Heart right ventricle (tissue), 16 donors: ENCODE measurements around the gene UBR7. TPM values are rescaled to one million over a fixed set of nuclear protein-coding genes. Genes with fewer than 3 reads are reported as not detected.
"Not testable (repeated sequence)": the region's sequence is repeated elsewhere in the genome, so short reads cannot be mapped to it uniquely, and the experiment has no call there.

ENCODE experiments used
- ATAC-seq, 8 donors: fragments of 200-7000 bp; cut with Tn5 transposase; one replicate each; pipeline ENCODE4 v1.9.1; 2020; ENCODE audit warnings: mild to moderate bottlenecking in 8 of 8, moderate library complexity in 8 of 8, moderate number of reproducible peaks in 1 of 8
- DNase-seq, 2 donors: peaks; one replicate each; pipeline ENCODE4 v3.0.0-alpha.2; 2020
- H3K27ac ChIP-seq, 10 donors: fragments of 200-600 bp; sonication (generic) in 2 of 10; one replicate each; pipeline versions ENCODE4 v1.5.0 to v1.8.0; 2020 to 2022; ENCODE audit warnings: mild to moderate bottlenecking in 3 of 10
- H3K27me3 ChIP-seq, 7 donors: fragments of 200-600 bp; one replicate each; pipeline ENCODE4 v1.8.0; 2021 to 2022; ENCODE audit warnings: mild to moderate bottlenecking in 2 of 7
- H3K36me3 ChIP-seq, 9 donors: fragments of 200-600 bp; sonication (generic) in 1 of 9; one replicate each; pipeline versions ENCODE4 v1.5.0 to v1.8.0; 2020 to 2022; ENCODE audit warnings: mild to moderate bottlenecking in 2 of 9
- H3K4me1 ChIP-seq, 9 donors: fragments of 200-600 bp; sonication (generic) in 1 of 9; one replicate each; pipeline versions ENCODE4 v1.5.0 to v1.8.0; 2020 to 2022; ENCODE audit warnings: mild to moderate bottlenecking in 4 of 9
- H3K4me3 ChIP-seq, 10 donors: fragments of 200-600 bp; sonication (generic) in 2 of 10; one replicate each; pipeline versions ENCODE4 v1.5.0 to v1.8.0; 2020 to 2022; ENCODE audit warnings: mild to moderate bottlenecking in 7 of 10, moderate library complexity in 2 of 10
- H3K9me3 ChIP-seq, 11 donors: fragments of 200-600 bp in 10 of 11; sonication (generic) in 2 of 11; one replicate each; pipeline versions ENCODE4 v1.5.0 to v1.8.0; 2013 to 2022; ENCODE audit warnings: mild to moderate bottlenecking in 2 of 11, control low read depth in 1 of 11, moderate library complexity in 1 of 11
- CTCF ChIP-seq, 9 donors: fragments of 200-600 bp; sonication (generic) in 2 of 9; IDR thresholded peaks; one replicate each; pipeline versions ENCODE4 v1.5.0 to v1.8.0; 2021 to 2022; ENCODE audit warnings: antibody characterized with exemption in 9 of 9, mild to moderate bottlenecking in 5 of 9, moderate library complexity in 1 of 9
- WGBS, 2 donors: extraction: QIAGEN DNeasy Blood & Tissue Kit; methylation state at CpG; one replicate each; pipeline ENCODE4 v1.1.7; 2013; ENCODE audit warnings: inconsistent platforms in 1 of 2; 5-methylcytosine and 5-hydroxymethylcytosine counted together
- intact Hi-C, 10 donors: fragments of 100-400 bp; cut with DNase I; formaldehyde crosslinking; loops; one replicate each; pipeline versions ENCODE4 v1.11.1 to v1.14.2; 2022
- polyA plus RNA-seq, 2 donors: library from polyadenylated mRNA; stranded (reverse); fragments of 200-250 nt; gene quantifications; one replicate each; pipeline ENCODE4 v1.2.3, GENCODE V29; 2013
- total RNA-seq, 10 donors: library from RNA; stranded (reverse); fragmentation: NEBNext Ultra II Directional in 3 of 10; extraction: Animal tissue kit (Norgen Biotek cat#: 25700) in 3 of 10; gene quantifications; one replicate each; pipeline versions ENCODE4 v1.2.1 to v1.2.4, GENCODE V29; 2021 to 2023
- donor health status: Arrhythmogenic right ventricular cardiomyopathy.
- donor health status: ischemic (EF 13 %, LVEDD 7.1; RV severe dilation, severe dysfunction).
- donor health status: healthy with polysubstance abuse.
- donor health status: DM: no; HTN: yes; CAD: no.
- donor health status: DM: no; HTN: no; CAD: no.
- donor health status: ischemic (EF 25% LVEDD 6.9; RV normal size, moderate dysfunction).
- donor health status: ischemic (EF 25% LVEDD 5.7; RV mildly dilated, moderate dysfunction).
- donor health status: healthy.
- donor health status: DM: yes; HTN: yes; CAD: no.
- donor health status: Ischemic cardiomyopathy.
- donor health status: ischemic (EF 35%, LVEDD 5.7; RV mildly dilated, moderate dysfunction).
- donor health status: nonischemic (EF 11% LVEDD 7.7; RV severe dilation, severe dysfunction).
- donor health status: DM: yes; HTN: yes; CAD: no.
- donor health status: PGD.
- donor health status: ischemic (EF 29% LVEDD 5.4; RV normal size, mild dysfunction).
- donor health status: nonischemic (EF 23%, LVEDD 6.1; RV moderate dilation, normal function).

UBR7 gene
- total and polyA plus RNA-seq, 12 donors: 7.8 to 28.3 (median 21.1) TPM

- no peak overlapping the region for H3K27ac ChIP-seq
- no peaks in the 10 kb centered on the region for H3K36me3 ChIP-seq
- H3K4me3 ChIP-seq: no peak overlapping the region
- no peaks in the 10 kb centered on the region for H3K9me3 ChIP-seq
- WGBS, 2 donors: 89 to 95% methylated on average over 4 of the region's 4 CpGs
- DNase-seq (no peak), ATAC-seq (no peak)
- no peaks in the 10 kb centered on the region for H3K4me1 ChIP-seq
- H3K27me3 ChIP-seq: peaks cover 0 to 6% (median 0%) of the 10 kb centered on the region in 7 donors
- intact Hi-C loops: no loop called here
- no peak for TF ChIP-seq CTCF (IDR thresholded peaks at IDR 0.05)
These were observed 35.7 kb upstream of the UBR7 start for GRCh38 chr14:93171376-93171775.

DNA sequence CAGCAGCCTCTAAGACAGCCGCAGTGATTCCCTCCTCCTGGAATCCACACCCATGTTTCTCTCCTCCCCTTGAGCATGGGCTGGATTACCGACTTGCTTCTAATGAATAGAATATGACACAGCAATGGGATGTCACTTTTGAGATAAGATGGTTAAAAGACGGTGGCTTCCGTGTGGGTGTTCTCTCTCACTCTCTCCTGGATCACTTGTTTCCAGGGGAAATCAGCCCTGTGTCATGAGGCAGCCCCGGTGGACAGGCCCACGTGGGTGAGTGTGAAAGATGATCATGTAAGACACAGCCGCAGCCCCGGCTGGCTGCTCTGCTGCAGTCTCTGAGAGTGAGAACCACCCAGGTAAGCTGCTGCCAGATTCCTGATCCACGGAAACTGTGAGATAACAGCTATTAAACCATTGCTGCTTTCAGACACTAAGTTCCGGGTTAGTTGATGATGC, 33.1 kb upstream of the UBR7 start:
- Histone ChIP-seq H3K4me1 (peaks cover 0 to 4% (median 0%) of the 10 kb centered on the region in 9 donors), H3K27ac (no peak overlapping the region), H3K4me3 (no peak overlapping the region), H3K9me3 (no peaks in the 10 kb centered on the region), H3K27me3 (peaks cover 0 to 6% (median 0%) of the 10 kb centered on the region in 7 donors), H3K36me3 (no peaks in the 10 kb centered on the region)
- intact Hi-C loops: no loop called here
- DNase-seq (no peak), ATAC-seq (no peak)
- no peak for TF ChIP-seq CTCF (IDR thresholded peaks at IDR 0.05)
- 38 to 40% methylated on average over 10 of the region's 10 CpGs for WGBS, 2 donors

DNA sequence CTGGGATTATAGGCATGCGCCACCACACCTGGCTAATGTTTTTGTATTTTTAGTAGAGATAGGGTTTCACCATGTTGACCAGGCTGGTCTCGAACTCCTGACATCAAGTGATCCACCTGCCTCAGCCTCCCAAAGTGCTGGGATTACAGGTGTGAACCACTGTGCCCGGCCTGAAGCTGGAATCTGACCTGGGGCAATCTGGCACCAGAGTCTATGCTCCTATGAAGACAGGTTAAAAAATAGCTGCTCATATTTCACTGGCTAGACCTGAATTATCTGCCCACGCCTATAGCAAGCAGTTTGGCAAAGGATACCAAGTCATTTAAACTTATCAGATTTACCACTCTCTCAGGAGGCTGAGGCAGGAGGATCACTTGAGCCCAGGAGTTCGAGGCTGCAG, 32.3 kb upstream of the UBR7 start:
- not testable (repeated sequence) for ATAC-seq
- WGBS, 2 donors: 77 to 80% methylated on average over 5 of the region's 5 CpGs

GRCh38 chr14:93175492-93175891, 31.6 kb upstream of the UBR7 start:
- no peak for ATAC-seq
- WGBS, 2 donors: 82 to 87% methylated on average over 6 of the region's 6 CpGs
- intact Hi-C loops: no loop called here

More for the DNA sequence above, 32.3 kb upstream of the UBR7 start:
- DNase-seq, H3K27me3 ChIP-seq, H3K27ac ChIP-seq, intact Hi-C loops, H3K4me3 ChIP-seq, H3K9me3 ChIP-seq, H3K4me1 ChIP-seq, H3K36me3 ChIP-seq: not testable (repeated sequence)

More at GRCh38 chr14:93175492-93175891, 31.6 kb upstream of the UBR7 start:
- no peak overlapping the region for H3K4me3 ChIP-seq
- H3K27me3 ChIP-seq: peaks cover 0 to 6% (median 0%) of the 10 kb centered on the region in 7 donors
- H3K36me3 ChIP-seq: no peaks in the 10 kb centered on the region
- no peak overlapping the region for H3K27ac ChIP-seq
- H3K4me1 ChIP-seq: peaks cover 0 to 4% (median 0%) of the 10 kb centered on the region in 9 donors
- TF ChIP-seq CTCF (IDR thresholded peaks at IDR 0.05): no peak
- no peak for DNase-seq
- H3K9me3 ChIP-seq: no peaks in the 10 kb centered on the region
